Erythroblast (primary cell): ENCODE measurements around the gene TMEM8B.

Experiments used
- GATA1 ChIP-seq: IDR thresholded peaks from 2 replicates; pipeline ENCODE4 v1.6.1; 2011; ENCODE audit warnings: low read depth, mild to moderate bottlenecking, control low read depth, low read length, moderate library complexity
- POLR2A ChIP-seq: IDR thresholded peaks from 2 replicates; pipeline ENCODE4 v1.6.1; 2011; ENCODE audit warnings: mild to moderate bottlenecking, low read length

- no peak for TF ChIP-seq POLR2A
- no peak for TF ChIP-seq GATA1
These were observed 81.8 kb downstream of the TMEM8B start for GRCh38 chr9:35910613-35911359.
